Activated CD8-positive, alpha-beta memory T cell treated with anti-CD3 and anti-CD28 coated beads, Interleukin-2, amount 50 U/mL, for 1 hour (primary cell): ENCODE results near the gene RAB17.

ENCODE experiments used
- DNase-seq: peaks from one replicate; pipeline ENCODE4 v3.0.0-alpha.2; 2020; ENCODE audit errors: extremely low read depth

Gene RAB17, protein sequence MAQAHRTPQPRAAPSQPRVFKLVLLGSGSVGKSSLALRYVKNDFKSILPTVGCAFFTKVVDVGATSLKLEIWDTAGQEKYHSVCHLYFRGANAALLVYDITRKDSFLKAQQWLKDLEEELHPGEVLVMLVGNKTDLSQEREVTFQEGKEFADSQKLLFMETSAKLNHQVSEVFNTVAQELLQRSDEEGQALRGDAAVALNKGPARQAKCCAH

GRCh38 chr2:237590272-237591140, at the start of gene RAB17:
Gene RAB17, minus strand, starts transcription at chr2:237590734. Its CDS starts 4,580 bp downstream, at chr2:237586154.
- no peak for DNase-seq

- no peak for DNase-seq
Observed at GRCh38 chr2:237639836-237640220, 49.3 kb upstream of the RAB17 start.

GRCh38 chr2:237639052-237639835, 48.7 kb upstream of the RAB17 start:
- DNase-seq: no peak

DNA sequence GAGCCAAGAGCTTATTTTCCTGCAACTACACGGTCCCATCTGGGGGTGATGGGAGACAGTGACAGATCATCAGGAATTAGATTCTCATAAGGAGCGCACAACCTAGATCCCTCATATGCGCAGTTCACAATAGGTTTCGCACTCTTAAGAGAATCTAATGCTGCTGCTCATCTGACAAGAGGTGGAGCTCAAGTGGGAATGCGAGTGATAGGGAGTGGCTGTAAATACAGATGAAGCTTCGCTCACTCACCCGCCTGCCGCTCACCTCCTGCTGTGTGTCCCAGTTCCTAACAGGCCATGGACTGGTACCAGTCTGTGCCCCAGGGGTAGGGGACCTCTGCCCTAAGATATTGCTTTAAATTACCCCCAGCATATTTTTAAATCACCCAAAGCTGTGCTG, 47.6 kb upstream of the RAB17 start:
- no peak for DNase-seq

DNA sequence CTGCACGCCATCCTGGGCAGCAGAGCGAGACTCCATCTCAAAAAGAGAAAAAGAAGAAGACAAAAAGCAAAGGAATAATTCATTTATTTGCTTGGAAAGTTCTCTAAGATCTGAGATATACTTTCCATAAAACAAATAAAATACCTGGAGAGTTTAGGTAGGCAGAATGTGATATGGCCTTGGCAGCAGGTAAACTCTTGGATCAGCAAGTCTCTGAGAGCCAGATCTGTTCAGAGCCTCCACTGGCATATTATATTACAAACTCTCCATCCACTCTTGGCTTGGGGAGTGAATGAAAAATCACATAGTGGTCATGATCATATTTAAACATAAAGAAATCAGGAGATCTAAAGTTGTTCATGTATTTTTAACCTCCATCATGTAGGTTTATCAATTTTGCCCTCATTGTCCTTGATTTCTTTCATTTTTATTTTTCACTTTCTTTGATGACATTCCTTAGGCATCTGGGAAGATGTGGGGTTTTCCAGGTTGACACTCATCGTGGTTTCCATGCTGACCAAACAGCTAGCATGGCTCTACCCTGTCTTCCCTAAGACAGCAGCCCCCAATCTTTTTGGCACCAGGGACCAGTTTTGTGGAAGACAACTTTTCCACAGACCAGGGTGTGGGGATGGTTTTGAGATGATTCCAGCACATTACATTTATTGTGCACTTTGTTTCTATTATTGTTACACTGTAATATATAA, 47.0 kb upstream of the RAB17 start:
- no peak for DNase-seq

GRCh38 chr2:237636578-237636977, 46.0 kb upstream of the RAB17 start:
- DNase-seq: no peak

DNA sequence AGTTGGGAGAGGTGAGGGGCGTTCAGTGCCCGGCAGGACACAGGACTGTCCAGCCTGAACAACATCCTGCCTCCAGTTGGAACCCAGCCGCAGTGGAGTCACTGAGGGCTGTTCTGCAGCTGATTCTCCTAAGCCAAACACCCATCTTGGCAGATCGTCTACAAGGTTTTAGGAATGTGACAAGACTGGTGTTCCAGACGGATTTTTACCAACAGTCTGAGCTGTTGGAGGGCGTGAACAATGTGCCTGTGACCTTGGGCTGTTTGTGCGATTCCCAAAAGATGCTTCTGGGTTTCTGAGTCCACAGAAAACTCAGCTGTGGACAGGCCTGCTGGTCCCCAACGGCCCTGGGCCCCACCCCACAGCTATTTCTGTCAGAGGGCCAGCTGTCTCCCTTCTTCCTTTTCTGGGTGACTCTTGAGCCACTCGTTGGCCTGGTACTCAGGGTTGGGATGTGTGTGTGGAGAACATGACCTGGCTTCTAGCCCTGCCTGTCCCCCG, 42.6 kb upstream of the RAB17 start:
- no peak for DNase-seq

DNA sequence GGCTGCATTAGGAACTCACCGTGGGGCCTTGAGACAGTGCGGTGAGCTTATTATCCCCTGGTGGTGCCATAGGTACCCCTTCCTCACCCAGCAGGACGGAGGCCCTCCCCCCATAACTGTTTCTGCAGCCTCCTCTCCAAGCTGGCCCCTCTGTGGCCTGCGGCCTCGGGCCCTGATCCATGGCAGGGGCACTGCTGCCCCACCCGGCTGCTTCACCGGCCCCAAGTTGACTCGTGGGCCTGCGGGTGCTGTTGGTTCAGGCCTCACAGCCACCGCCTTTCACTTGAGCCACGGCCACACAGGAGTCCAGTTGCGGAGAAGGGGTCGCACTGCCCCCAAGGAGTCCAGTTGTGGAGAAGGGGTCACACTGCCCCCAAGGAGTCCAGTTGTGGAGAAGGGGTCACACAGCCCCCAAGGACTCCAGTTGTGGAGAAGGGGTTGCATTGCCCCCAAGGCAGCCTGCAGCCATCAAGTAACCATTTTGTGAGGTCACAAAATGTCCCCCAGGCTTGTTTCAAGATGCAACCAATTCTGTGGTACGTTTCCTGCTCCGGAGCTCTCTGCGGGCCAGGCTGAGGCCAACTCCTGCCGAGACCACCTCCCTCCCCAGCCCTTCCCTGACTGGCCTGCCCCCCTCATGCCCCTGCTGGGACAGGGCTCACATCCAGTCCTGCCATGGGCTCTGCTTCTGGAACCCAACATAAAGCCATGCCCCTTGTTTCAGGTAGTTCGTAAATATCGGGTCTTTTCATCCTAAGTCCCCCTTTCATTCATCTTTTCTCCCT, 41.5 kb upstream of the RAB17 start:
- no peak for DNase-seq

DNA sequence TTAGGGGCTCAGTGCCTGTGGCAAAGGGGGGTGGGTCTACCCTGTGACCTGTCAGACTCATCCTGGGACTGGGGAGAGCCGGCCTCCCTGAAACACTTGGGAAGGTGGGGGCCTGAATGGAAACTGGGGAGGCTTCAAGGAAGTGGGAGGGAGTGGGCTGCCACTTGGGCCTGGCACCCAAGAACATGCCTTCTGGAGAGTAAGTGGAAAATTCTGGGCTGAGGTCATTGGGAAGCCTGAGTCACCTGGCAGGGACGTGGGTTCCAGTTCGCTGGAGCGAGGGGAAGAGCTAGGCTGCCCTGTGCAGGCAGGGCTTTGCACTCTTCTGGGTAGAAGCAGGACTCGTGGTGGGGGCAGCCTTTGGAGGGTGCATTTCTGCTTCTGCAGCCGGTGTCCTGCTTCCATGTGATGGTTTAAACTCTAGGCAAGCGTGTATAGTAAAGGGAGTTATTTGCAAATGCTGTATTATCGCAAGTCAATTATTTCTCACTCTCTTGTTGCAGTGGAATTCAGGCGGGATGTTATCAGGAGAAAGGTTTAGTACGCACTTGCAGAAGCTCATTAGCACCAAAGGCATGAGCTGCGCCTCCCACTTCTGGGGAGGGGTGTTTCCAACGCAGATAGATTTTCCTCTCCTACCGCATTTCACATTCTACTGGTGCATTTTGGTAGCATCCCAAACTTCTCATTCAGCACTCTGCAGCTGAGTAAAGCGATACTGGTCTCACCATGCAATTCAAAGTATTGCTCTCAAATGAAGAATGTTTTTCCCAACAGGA, 40.7 kb upstream of the RAB17 start:
- no peak for DNase-seq

- DNase-seq: no peak
Observed at GRCh38 chr2:237630216-237631000, 39.9 kb upstream of the RAB17 start.

GRCh38 chr2:237629739-237630138, 39.2 kb upstream of the RAB17 start:
- no peak for DNase-seq

DNA sequence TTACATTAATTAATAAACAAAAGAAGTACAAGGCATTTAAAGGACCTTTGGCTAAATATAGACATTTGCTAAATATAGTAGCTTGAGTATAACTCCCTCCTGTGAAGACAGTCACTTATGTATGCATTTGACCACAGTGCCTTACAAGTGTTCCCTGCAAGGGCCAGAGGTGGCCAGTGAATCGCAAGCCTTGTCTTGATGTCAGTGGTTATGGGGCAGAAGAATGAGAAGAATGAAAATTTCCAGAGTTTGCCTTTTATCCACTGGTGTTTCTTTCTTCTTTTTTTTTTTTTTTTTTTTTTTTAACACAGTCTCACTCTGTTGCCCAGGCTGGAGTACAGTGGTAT, 38.6 kb upstream of the RAB17 start:
- no peak for DNase-seq

GRCh38 chr2:237628247-237629187, 38.0 kb upstream of the RAB17 start:
- DNase-seq: no peak

GRCh38 chr2:237627441-237628246, 37.1 kb upstream of the RAB17 start, which contains the start of gene LRRFIP1:
Gene LRRFIP1, plus strand, starts transcription at chr2:237627587. Its CDS starts 58 bp downstream, at chr2:237627645.
- DNase-seq: no peak

DNA sequence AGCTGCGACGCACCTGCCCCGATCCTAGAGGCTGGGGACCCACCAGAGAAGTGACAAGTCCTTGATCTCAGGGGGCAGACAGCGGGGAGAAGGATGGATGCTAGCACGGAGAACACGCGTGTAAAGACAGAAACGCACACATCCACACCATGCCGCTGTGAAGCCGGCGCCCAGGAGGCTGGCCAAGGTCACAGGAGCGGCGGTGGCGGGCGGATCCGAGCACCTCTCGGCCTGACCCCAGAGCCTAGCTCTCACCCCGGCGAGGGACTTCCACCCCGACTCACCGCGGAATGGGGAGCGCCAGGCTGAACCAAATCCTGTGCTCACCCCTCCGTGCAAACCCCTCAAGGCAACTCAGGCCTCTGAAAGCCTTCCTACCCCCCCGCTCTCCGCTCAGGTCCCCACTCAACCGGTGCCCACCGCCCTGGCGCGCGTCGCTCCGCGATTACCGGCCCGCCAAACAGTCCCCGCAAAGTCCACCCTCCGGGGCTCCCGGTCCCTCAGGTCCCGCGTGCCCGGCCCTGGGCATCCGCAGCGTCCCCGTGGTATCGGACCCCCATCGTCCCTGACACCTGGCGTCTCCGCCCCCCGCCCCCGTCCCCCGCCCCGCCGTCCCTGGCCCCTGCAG, 36.4 kb upstream of the RAB17 start:
- DNase-seq: no peak

GRCh38 chr2:237625777-237626176, 35.2 kb upstream of the RAB17 start:
- no peak for DNase-seq

GRCh38 chr2:237625216-237625705, 34.7 kb upstream of the RAB17 start:
- DNase-seq: no peak
